Measurements from ENCODE around the gene CACNA1F.

DNA sequence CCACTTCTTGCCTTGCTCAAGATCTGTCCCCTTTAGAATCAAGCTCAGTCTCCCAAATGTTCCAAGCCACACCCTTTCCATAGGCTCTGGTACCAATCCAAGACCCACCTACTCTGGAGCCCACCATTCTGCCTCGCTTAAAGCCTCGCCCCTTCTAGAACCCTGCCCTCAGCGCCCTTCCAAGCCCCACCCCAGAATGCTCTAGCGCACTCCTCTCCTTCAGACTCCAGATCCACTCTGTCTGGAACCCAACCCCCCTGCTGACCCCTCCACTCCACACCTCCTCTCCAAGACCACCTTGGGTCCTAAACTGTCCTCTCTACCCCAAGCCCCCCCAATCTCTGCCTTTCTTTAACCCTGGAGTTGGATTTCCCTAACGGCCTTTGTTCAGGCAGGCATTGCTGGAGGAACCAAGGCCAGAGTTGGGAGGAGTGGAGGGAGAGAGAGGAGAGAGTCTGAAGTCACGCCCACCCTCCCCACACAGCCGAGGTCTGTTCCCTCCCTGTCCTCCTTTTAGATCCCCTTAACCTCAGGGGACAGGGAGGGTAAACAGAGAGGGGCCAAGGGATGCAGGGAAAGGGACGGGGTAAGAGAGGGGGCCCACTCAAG, 44.6 kb downstream of the CACNA1F start:
- TF ChIP-seq, protein P1, sequence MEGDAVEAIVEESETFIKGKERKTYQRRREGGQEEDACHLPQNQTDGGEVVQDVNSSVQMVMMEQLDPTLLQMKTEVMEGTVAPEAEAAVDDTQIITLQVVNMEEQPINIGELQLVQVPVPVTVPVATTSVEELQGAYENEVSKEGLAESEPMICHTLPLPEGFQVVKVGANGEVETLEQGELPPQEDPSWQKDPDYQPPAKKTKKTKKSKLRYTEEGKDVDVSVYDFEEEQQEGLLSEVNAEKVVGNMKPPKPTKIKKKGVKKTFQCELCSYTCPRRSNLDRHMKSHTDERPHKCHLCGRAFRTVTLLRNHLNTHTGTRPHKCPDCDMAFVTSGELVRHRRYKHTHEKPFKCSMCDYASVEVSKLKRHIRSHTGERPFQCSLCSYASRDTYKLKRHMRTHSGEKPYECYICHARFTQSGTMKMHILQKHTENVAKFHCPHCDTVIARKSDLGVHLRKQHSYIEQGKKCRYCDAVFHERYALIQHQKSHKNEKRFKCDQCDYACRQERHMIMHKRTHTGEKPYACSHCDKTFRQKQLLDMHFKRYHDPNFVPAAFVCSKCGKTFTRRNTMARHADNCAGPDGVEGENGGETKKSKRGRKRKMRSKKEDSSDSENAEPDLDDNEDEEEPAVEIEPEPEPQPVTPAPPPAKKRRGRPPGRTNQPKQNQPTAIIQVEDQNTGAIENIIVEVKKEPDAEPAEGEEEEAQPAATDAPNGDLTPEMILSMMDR (conservative IDR thresholded peaks at IDR 0.05; ENCODE audit: low read length) = no peak
- TF ChIP-seq EZH2phosphoT487 (IDR thresholded peaks at IDR 0.05; ENCODE audit: borderline replicate concordance, low read depth, low read length) = no peak

All from OCI-LY7 (cell line).